ENCODE results near the gene AUTS2. TPM values are rescaled to one million over a fixed set of nuclear protein-coding genes. Genes with fewer than 3 reads are reported as not detected.

The AUTS2 gene
- total and polyA plus RNA-seq, 10 donors: 6.1 to 54.8 (median 29.1) TPM

DNA sequence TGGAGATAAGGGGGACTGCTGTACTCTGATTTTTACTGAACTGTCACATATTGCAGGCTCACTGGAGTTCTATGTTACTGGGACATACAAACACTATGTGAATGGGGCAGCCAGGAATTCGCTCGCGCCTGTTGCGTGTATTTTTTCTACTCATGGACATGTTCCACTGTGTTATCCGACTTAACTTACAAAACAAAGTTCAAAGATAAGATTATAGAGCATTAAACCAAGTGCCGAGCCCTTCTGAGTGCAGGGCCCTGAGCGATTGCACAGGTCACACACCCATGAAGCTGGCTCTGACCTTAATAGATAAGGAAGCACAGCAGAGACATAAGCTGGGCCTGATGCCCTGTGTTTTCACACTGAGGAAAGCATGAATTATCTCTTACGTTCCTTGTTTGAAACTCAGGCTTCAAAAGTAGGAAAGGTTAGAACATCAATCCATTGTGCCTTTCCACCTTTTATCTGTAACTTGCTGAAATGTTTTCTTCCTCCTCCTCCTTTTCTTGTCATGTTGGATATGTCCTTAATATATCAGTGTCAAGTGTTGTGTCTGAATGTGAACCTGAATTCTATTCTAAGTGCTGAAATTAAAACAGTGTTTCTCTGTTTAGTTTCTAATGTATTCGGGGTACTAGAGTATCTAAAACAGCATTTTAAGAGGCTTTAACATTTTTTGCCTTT is 273.8 kb downstream of the AUTS2 start:
- DNase-seq: no peak
- TF ChIP-seq, protein P1, sequence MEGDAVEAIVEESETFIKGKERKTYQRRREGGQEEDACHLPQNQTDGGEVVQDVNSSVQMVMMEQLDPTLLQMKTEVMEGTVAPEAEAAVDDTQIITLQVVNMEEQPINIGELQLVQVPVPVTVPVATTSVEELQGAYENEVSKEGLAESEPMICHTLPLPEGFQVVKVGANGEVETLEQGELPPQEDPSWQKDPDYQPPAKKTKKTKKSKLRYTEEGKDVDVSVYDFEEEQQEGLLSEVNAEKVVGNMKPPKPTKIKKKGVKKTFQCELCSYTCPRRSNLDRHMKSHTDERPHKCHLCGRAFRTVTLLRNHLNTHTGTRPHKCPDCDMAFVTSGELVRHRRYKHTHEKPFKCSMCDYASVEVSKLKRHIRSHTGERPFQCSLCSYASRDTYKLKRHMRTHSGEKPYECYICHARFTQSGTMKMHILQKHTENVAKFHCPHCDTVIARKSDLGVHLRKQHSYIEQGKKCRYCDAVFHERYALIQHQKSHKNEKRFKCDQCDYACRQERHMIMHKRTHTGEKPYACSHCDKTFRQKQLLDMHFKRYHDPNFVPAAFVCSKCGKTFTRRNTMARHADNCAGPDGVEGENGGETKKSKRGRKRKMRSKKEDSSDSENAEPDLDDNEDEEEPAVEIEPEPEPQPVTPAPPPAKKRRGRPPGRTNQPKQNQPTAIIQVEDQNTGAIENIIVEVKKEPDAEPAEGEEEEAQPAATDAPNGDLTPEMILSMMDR (IDR thresholded peaks at IDR 0.05 in 8 of 11, conservative IDR thresholded peaks at IDR 0.05 in 3 of 11): no peak
- TF ChIP-seq POLR2AphosphoS5 (IDR thresholded peaks at IDR 0.05) (no peak), POLR2A (IDR thresholded peaks at IDR 0.05) (no peak)
- no peaks in the 10 kb centered on the region for H3K36me3 ChIP-seq
- H3K27ac ChIP-seq: no peak overlapping the region
- H3K27me3 ChIP-seq (replicated peaks in 1 of 7): no peaks in the 10 kb centered on the region
- intact Hi-C loops (cut with DNase I; ENCODE audit: low total_unique reads): no loop called here
- H3K9me3 ChIP-seq: no peaks in the 10 kb centered on the region
- WGBS, 5 donors: 73 to 86% (median 80%) methylated on average over 9 of the region's 9 CpGs
- H3K4me1 ChIP-seq: peaks cover 0 to 11% (median 2%) of the 10 kb centered on the region in 6 donors
- H3K4me3 ChIP-seq: no peak overlapping the region

DNA sequence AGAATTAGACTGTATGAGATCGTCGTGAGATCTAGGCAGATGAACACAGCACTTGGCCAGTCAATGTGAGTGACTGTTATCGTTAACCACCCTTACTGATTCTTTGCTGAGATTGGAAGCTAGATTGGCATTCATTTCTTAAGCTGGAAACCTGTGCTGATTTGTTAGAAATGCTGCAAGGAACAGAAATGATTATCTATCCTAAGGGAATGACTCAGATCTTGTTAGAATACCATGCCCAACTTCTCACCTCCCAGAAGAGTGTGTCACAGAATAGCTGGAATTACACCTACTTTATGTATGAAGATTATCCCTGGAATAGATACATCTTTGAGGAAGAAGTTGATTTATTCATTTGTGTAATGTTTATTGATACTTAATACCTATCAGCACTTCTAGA is 275.2 kb downstream of the AUTS2 start:
- Histone ChIP-seq H3K4me1 (peaks cover 0 to 11% (median 2%) of the 10 kb centered on the region in 6 donors), H3K36me3 (no peaks in the 10 kb centered on the region), H3K9me3 (no peaks in the 10 kb centered on the region), H3K27ac (no peak overlapping the region), H3K27me3 (replicated peaks in 1 of 7) (no peaks in the 10 kb centered on the region), H3K4me3 (no peak overlapping the region)
- intact Hi-C loops (cut with DNase I; ENCODE audit: low total_unique reads): no loop called here
- TF ChIP-seq, protein P1 (IDR thresholded peaks at IDR 0.05 in 8 of 11, conservative IDR thresholded peaks at IDR 0.05 in 3 of 11): no peak
- TF ChIP-seq POLR2A (IDR thresholded peaks at IDR 0.05) (no peak), POLR2AphosphoS5 (IDR thresholded peaks at IDR 0.05) (no peak)
- DNase-seq: no peak
- 88 to 99% (median 94%) methylated on average over 3 of the region's 3 CpGs for WGBS, 5 donors

DNA sequence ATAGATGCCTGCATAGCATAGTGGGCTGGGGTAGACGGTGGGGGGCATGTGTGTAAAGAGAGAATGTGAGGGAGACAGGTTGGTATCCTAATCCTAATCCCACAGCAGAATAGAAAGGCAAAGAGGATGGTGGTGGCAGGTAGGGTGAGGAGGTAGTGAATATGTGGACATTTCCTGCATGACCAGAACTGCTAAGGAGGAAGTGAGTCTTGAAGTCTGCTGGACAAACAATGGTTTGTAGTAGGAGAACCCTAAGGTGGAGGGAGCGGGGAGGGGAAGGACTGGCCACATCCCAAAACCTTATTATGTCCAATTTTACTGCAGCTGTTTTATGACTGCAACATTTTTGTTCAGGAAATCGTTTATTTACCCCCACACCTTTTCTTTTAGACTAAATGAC is 279.7 kb downstream of the AUTS2 start:
- 76 to 87% (median 82%) methylated on average over 3 of the region's 3 CpGs for WGBS, 5 donors
- H3K27ac ChIP-seq: no peak overlapping the region

DNA sequence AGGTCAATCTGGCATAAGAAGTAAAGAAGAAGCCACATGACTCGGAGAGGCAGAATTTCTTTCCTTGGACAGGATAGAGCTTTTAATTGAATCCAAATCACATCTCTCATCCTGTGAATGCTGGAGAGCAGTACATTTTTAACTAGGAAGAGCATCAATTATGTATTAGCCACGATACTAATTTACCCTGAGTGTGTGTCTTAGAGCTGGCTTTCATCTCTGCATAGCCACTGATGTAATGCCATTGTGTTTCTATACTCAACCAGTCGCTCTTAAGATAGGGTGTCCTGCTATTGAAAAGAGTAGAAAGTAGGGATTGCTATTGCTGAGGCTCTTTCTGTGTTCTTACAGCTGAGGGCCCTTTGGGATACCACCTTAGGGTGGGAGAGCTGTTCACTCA is 280.3 kb downstream of the AUTS2 start:
- Histone ChIP-seq H3K4me3 (no peak overlapping the region), H3K27me3 (replicated peaks in 1 of 7) (no peaks in the 10 kb centered on the region), H3K27ac (no peak overlapping the region), H3K4me1 (peaks cover 0 to 24% (median 0%) of the 10 kb centered on the region in 6 donors), H3K9me3 (no peaks in the 10 kb centered on the region), H3K36me3 (no peaks in the 10 kb centered on the region)
- DNase-seq: no peak
- intact Hi-C loops (cut with DNase I; ENCODE audit: low total_unique reads): no loop called here
- WGBS, 5 donors: 78 to 90% (median 87%) methylated on average over 3 of the region's 3 CpGs
- no peak for TF ChIP-seq POLR2AphosphoS5 (IDR thresholded peaks at IDR 0.05)
- no peak for TF ChIP-seq POLR2A (IDR thresholded peaks at IDR 0.05)
- TF ChIP-seq, protein P1 (IDR thresholded peaks at IDR 0.05 in 8 of 11, conservative IDR thresholded peaks at IDR 0.05 in 3 of 11): no peak

More for the DNA sequence above, 279.7 kb downstream of the AUTS2 start:
- intact Hi-C loops (cut with DNase I; ENCODE audit: low total_unique reads): no loop called here
- Histone ChIP-seq H3K9me3 (no peaks in the 10 kb centered on the region), H3K4me3 (no peak overlapping the region), H3K36me3 (no peaks in the 10 kb centered on the region), H3K4me1 (peaks cover 0 to 26% (median 0%) of the 10 kb centered on the region in 6 donors), H3K27me3 (replicated peaks in 1 of 7) (no peaks in the 10 kb centered on the region)
- no peak for TF ChIP-seq POLR2AphosphoS5 (IDR thresholded peaks at IDR 0.05)
- no peak for TF ChIP-seq POLR2A (IDR thresholded peaks at IDR 0.05)
- TF ChIP-seq, protein P1 (IDR thresholded peaks at IDR 0.05 in 8 of 11, conservative IDR thresholded peaks at IDR 0.05 in 3 of 11): no peak
- DNase-seq: no peak

All from spleen (tissue), 11 donors.